Measurements from ENCODE around the gene MOB3B.

GRCh38 chr9:27549196-27549755 lies 19.7 kb upstream of the MOB3B start:
- TF ChIP-seq CEBPB (IDR thresholded peaks at IDR 0.05), result no peak
- no peak for TF ChIP-seq MAFK (IDR thresholded peaks at IDR 0.05; ENCODE audit: partially characterized antibody)
- TF ChIP-seq POLR2A (IDR thresholded peaks at IDR 0.05; ENCODE audit: low read length), result no peak
- TF ChIP-seq, protein P1, sequence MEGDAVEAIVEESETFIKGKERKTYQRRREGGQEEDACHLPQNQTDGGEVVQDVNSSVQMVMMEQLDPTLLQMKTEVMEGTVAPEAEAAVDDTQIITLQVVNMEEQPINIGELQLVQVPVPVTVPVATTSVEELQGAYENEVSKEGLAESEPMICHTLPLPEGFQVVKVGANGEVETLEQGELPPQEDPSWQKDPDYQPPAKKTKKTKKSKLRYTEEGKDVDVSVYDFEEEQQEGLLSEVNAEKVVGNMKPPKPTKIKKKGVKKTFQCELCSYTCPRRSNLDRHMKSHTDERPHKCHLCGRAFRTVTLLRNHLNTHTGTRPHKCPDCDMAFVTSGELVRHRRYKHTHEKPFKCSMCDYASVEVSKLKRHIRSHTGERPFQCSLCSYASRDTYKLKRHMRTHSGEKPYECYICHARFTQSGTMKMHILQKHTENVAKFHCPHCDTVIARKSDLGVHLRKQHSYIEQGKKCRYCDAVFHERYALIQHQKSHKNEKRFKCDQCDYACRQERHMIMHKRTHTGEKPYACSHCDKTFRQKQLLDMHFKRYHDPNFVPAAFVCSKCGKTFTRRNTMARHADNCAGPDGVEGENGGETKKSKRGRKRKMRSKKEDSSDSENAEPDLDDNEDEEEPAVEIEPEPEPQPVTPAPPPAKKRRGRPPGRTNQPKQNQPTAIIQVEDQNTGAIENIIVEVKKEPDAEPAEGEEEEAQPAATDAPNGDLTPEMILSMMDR (IDR thresholded peaks at IDR 0.05), result no peak
- TF ChIP-seq ZC3H11A (IDR thresholded peaks at IDR 0.05), result no peak
- TF ChIP-seq GATA3 (IDR thresholded peaks at IDR 0.05; ENCODE audit: borderline replicate concordance), result no peak
- no peak for TF ChIP-seq JUNB (IDR thresholded peaks at IDR 0.05)
- no peak for TF ChIP-seq RFX5 (IDR thresholded peaks at IDR 0.05)
- TF ChIP-seq SMC3 (IDR thresholded peaks at IDR 0.05), result no peak
- TF ChIP-seq RCOR1 (IDR thresholded peaks at IDR 0.05; ENCODE audit: low read depth, low read length), result no peak
